Activated B cell treated with CpG ODN at 0.5 μM for 24 hours (primary cell): ENCODE data around the gene PDK3. TPM values are rescaled to one million over a fixed set of nuclear protein-coding genes. Genes with fewer than 3 reads are reported as not detected.

Source experiments
- ATAC-seq: fragments of 200-7000 bp; cut with Tn5 transposase; one replicate; pipeline ENCODE4 v1.10.0; 2021; ENCODE audit warnings: low read depth, mild to moderate bottlenecking, moderate library complexity
- CTCF ChIA-PET: fragments of 350-600 bp; sonication (Branson Sonifier 250); formaldehyde crosslinking; loops from one replicate; lab custom pipeline; 2021; ENCODE audit warnings: antibody characterized with exemption; lab: Charles Lee
- POLR2A ChIA-PET: fragments of 350-600 bp; sonication (Branson Sonifier 250); formaldehyde crosslinking; loops from one replicate; lab custom pipeline; 2021; ENCODE audit warnings: antibody characterized with exemption; lab: Charles Lee
- DNase-seq: peaks from one replicate; pipeline ENCODE4 v3.0.0; 2022
- H3K27ac Mint-ChIP-seq: one replicate; pipeline ENCODE4 v1.8.0; 2020; ENCODE audit warnings: mixed read lengths
- H3K27me3 Mint-ChIP-seq: one replicate; pipeline ENCODE4 v1.8.0; 2021; ENCODE audit warnings: mixed read lengths
- H3K36me3 Mint-ChIP-seq: one replicate; pipeline ENCODE4 v1.8.0; 2021; ENCODE audit warnings: low read depth, mixed read lengths
- H3K4me1 Mint-ChIP-seq: one replicate; pipeline ENCODE4 v1.8.0; 2021; ENCODE audit warnings: mixed read lengths
- H3K4me3 Mint-ChIP-seq: one replicate; pipeline ENCODE4 v1.8.0; 2020; ENCODE audit warnings: mild to moderate bottlenecking, mixed read lengths
- H3K9me3 Mint-ChIP-seq: one replicate; pipeline ENCODE4 v1.8.0; 2020; ENCODE audit warnings: mixed read lengths
- CTCF ChIP-seq: fragments of 200-600 bp; IDR thresholded peaks from one replicate; pipeline ENCODE4 v1.8.0; 2022; ENCODE audit warnings: antibody characterized with exemption, mild to moderate bottlenecking
- intact Hi-C: fragments of 100-400 bp; cut with micrococcal nuclease; formaldehyde crosslinking; loops from one replicate; pipeline ENCODE4 v1.15.1; 2024
- total RNA-seq: library from RNA; stranded (reverse); gene quantifications from 2 replicates; pipeline ENCODE4 v1.2.3, GENCODE V29; 2022

PDK3 gene
- total RNA-seq, 1 donor from 2014 or later = 13.9 TPM

GRCh38 chrX:24485323-24485722 lies 20.2 kb downstream of the PDK3 start:
- CTCF ChIA-PET = no interaction called here
- intact Hi-C loops = loop anchor here (5.0 kb wide), 1 partner anchor 33 kb away; no protein-coding TSS in a partner anchor
- no peak for ATAC-seq
- Mint-ChIP-seq H3K36me3 (peaks cover 1% of the 10 kb centered on the region), H3K9me3 (no peaks in the 10 kb centered on the region), H3K4me3 (no peak overlapping the region), H3K4me1 (peaks cover 12% of the 10 kb centered on the region), H3K27me3 (no peaks in the 10 kb centered on the region), H3K27ac (no peak overlapping the region)
- no peak for TF ChIP-seq CTCF
- POLR2A ChIA-PET = no interaction called here
- no peak for DNase-seq

GRCh38 chrX:24485976-24486680 lies 21.0 kb downstream of the PDK3 start:
- H3K4me1 Mint-ChIP-seq = peaks cover 7% of the 10 kb centered on the region
- H3K27me3 Mint-ChIP-seq = no peaks in the 10 kb centered on the region
- ChIA-PET CTCF (no interaction called here), POLR2A (no interaction called here)
- TF ChIP-seq CTCF = no peak
- no peak overlapping the region for H3K27ac Mint-ChIP-seq
- no peaks in the 10 kb centered on the region for H3K9me3 Mint-ChIP-seq
- ATAC-seq (no peak), DNase-seq (no peak)
- peaks cover 1% of the 10 kb centered on the region for H3K36me3 Mint-ChIP-seq
- intact Hi-C loops = loop anchor here (5.0 kb wide), 1 partner anchor 34 kb away; no protein-coding TSS in a partner anchor
- no peak overlapping the region for H3K4me3 Mint-ChIP-seq

GRCh38 chrX:24487571-24487970 lies 22.5 kb downstream of the PDK3 start:
- ChIA-PET CTCF (interaction anchor here (3.6 kb wide), 1 partner anchor 11 kb away, joined by 13 read pairs; no protein-coding TSS in a partner anchor), POLR2A (no interaction called here)
- no peaks in the 10 kb centered on the region for H3K9me3 Mint-ChIP-seq
- no peak overlapping the region for H3K4me3 Mint-ChIP-seq
- TF ChIP-seq CTCF = no peak
- no peaks in the 10 kb centered on the region for H3K4me1 Mint-ChIP-seq
- intact Hi-C loops = loop anchor here (5.0 kb wide), 1 partner anchor 35 kb away; no protein-coding TSS in a partner anchor
- H3K36me3 Mint-ChIP-seq = peaks cover 1% of the 10 kb centered on the region
- no peak for DNase-seq
- H3K27ac Mint-ChIP-seq = no peak overlapping the region
- ATAC-seq = no peak
- no peaks in the 10 kb centered on the region for H3K27me3 Mint-ChIP-seq

GRCh38 chrX:24491741-24492140 lies 26.7 kb downstream of the PDK3 start:
- H3K27ac Mint-ChIP-seq = no peak overlapping the region
- intact Hi-C loops = no loop called here
- H3K27me3 Mint-ChIP-seq = no peaks in the 10 kb centered on the region
- ChIA-PET CTCF (no interaction called here), POLR2A (interaction anchor here (0.6 kb wide), 1 partner anchor 91 kb away, joined by 3 read pairs; no protein-coding TSS in a partner anchor)
- ATAC-seq = no peak
- peaks cover 17% of the 10 kb centered on the region for H3K4me1 Mint-ChIP-seq
- no peak for DNase-seq
- H3K9me3 Mint-ChIP-seq = no peaks in the 10 kb centered on the region
- TF ChIP-seq CTCF = no peak
- no peak overlapping the region for H3K4me3 Mint-ChIP-seq
- peaks cover 4% of the 10 kb centered on the region for H3K36me3 Mint-ChIP-seq

- POLR2A ChIA-PET = no interaction called here
- H3K27me3 Mint-ChIP-seq = no peaks in the 10 kb centered on the region
- intact Hi-C loops = no loop called here
- H3K36me3 Mint-ChIP-seq = peaks cover 4% of the 10 kb centered on the region
- CTCF ChIA-PET = interaction anchor here (2.3 kb wide), 1 partner anchor 98 kb away, joined by 11 read pairs; no protein-coding TSS in a partner anchor
- no peak overlapping the region for H3K4me3 Mint-ChIP-seq
- peaks cover 21% of the 10 kb centered on the region for H3K4me1 Mint-ChIP-seq
- no peak overlapping the region for H3K27ac Mint-ChIP-seq
- ATAC-seq = no peak
- no peaks in the 10 kb centered on the region for H3K9me3 Mint-ChIP-seq
- no peak for DNase-seq
- TF ChIP-seq CTCF = no peak
Measured at GRCh38 chrX:24493740-24494581, 28.9 kb downstream of the PDK3 start.
